Measurements from ENCODE around the gene PARN.
"Not testable (repeated sequence)": the region's sequence is repeated elsewhere in the genome, so short reads cannot be mapped to it uniquely, and the experiment has no call there.

PARN gene

GRCh38 chr16:14464192-14464591 lies 165.9 kb downstream of the PARN start:
- DNase-seq = no peak

- DNase-seq = no peak
Observed at GRCh38 chr16:14462811-14463210, 167.2 kb downstream of the PARN start.

GRCh38 chr16:14460726-14461125 lies 169.3 kb downstream of the PARN start:
- no peak for DNase-seq

- DNase-seq = no peak
Observed at GRCh38 chr16:14458576-14458975, 171.5 kb downstream of the PARN start.

GRCh38 chr16:14456793-14457481 lies 173.1 kb downstream of the PARN start:
- no peak for DNase-seq

- DNase-seq = no peak
Observed at GRCh38 chr16:14455573-14455972, 174.5 kb downstream of the PARN start.

- no peak for DNase-seq
Observed at GRCh38 chr16:14454391-14454790, 175.7 kb downstream of the PARN start.

- DNase-seq = no peak
Observed at GRCh38 chr16:14452066-14452465, 178.0 kb downstream of the PARN start.

GRCh38 chr16:14450846-14451245 lies 179.2 kb downstream of the PARN start:
- no peak for DNase-seq

- DNase-seq = no peak
Observed at GRCh38 chr16:14449790-14450480, 180.1 kb downstream of the PARN start.

GRCh38 chr16:14449334-14449733 lies 180.7 kb downstream of the PARN start:
- no peak for DNase-seq

- no peak for DNase-seq
Observed at GRCh38 chr16:14448879-14449278, 181.2 kb downstream of the PARN start.

- DNase-seq = no peak
Observed at GRCh38 chr16:14447783-14448182, 182.3 kb downstream of the PARN start.

- no peak for DNase-seq
Observed at GRCh38 chr16:14446796-14447195, 183.3 kb downstream of the PARN start.

GRCh38 chr16:14445937-14446715 lies 183.9 kb downstream of the PARN start:
- DNase-seq = no peak

GRCh38 chr16:14444979-14445810 lies 184.9 kb downstream of the PARN start:
- DNase-seq = no peak

GRCh38 chr16:14441533-14441932 lies 188.5 kb downstream of the PARN start:
- DNase-seq = not testable (repeated sequence)

- no peak for DNase-seq
Observed at GRCh38 chr16:14438256-14438655, 191.8 kb downstream of the PARN start.

GRCh38 chr16:14437426-14437825 lies 192.6 kb downstream of the PARN start:
- no peak for DNase-seq

- DNase-seq = no peak
Observed at GRCh38 chr16:14436401-14436955, 193.6 kb downstream of the PARN start.

- no peak for DNase-seq
Observed at GRCh38 chr16:14434860-14435259, 195.2 kb downstream of the PARN start.

GRCh38 chr16:14428971-14429637 lies 201.0 kb downstream of the PARN start:
- DNase-seq = not testable (repeated sequence)

Measured in activated naive CD4-positive, alpha-beta T cell treated with Interleukin-2 at 50 U/mL for 16 hours (primary cell).